HepG2 (cell line): ENCODE results near the gene FAM110A. TPM values are rescaled to one million over a fixed set of nuclear protein-coding genes. Genes with fewer than 3 reads are reported as not detected.

Experiments used
- IRX3 ChIP-seq: sonication (generic); formaldehyde crosslinking; IDR thresholded peaks from 2 replicates; pipeline ENCODE4 v1.8.1; 2023; ENCODE audit warnings: mild to moderate bottlenecking, low read depth, missing genetic modification reagents, borderline replicate concordance
- MTF2 ChIP-seq: sonication (generic); formaldehyde crosslinking; IDR thresholded peaks from 2 replicates; pipeline ENCODE4 v1.5.0; 2020; ENCODE audit warnings: missing genetic modification reagents, borderline replicate concordance
- NR2F2 ChIP-seq: IDR thresholded peaks from 2 replicates; pipeline ENCODE4 v1.6.1; 2012; ENCODE audit warnings: low read depth, inconsistent platforms, borderline replicate concordance
- ZNF3 ChIP-seq: IDR thresholded peaks from 2 replicates; pipeline ENCODE4 v1.7.0; 2017; ENCODE audit warnings: inconsistent platforms
- ZNF550 ChIP-seq: sonication (generic); formaldehyde crosslinking; IDR thresholded peaks from 2 replicates; pipeline ENCODE4 v1.4.0; 2020; ENCODE audit warnings: mild to moderate bottlenecking, missing genetic modification reagents, borderline replicate concordance
- ZNF672 ChIP-seq: sonication (generic); formaldehyde crosslinking; IDR thresholded peaks from 2 replicates; pipeline ENCODE4 v1.8.1; 2022; ENCODE audit warnings: missing genetic modification reagents
- polyA plus RNA-seq, 8 experiments: library from polyadenylated mRNA; depleted of rRNA in 3 of 8; stranded (reverse) in 7 of 8; unstranded in 1 of 8; fragments of >200 nt; fragmentation: Illumina TruSeq in 4 of 8; extraction: Trizol in 4 of 8; gene quantifications; 2 replicates each; pipeline versions ENCODE4 v1.2.1 to v1.2.3, GENCODE V29; 2011 to 2016; ENCODE audit warnings: low read depth in 4 of 8, missing spikeins in 1 of 8, mixed read lengths in 1 of 8; ENCODE audit not compliant: insufficient read depth in 1 of 8
- total RNA-seq, 5 experiments: library from RNA; depleted of rRNA; stranded (reverse); fragments of >200 nt; fragmentation: Illumina TruSeq; extraction: Trizol; gene quantifications; 2 replicates each; pipeline ENCODE4 v1.2.3, GENCODE V29; 2016; ENCODE audit warnings: low read depth in 1 of 5
- TF ChIP-seq, protein P1 (sequence below): sonication (generic); formaldehyde crosslinking; IDR thresholded peaks from 2 replicates; pipeline ENCODE4 v1.4.0; 2020; ENCODE audit warnings: mild to moderate bottlenecking, missing genetic modification reagents, borderline replicate concordance
- TF ChIP-seq, protein P2 (sequence below): IDR thresholded peaks from 2 replicates; pipeline ENCODE4 v1.6.1; 2016; ENCODE audit warnings: missing genetic modification reagents, missing compliant biosample characterization
- TF ChIP-seq, protein P3 (sequence below): sonication (generic); formaldehyde crosslinking; IDR thresholded peaks from 2 replicates; pipeline ENCODE4 v1.9.0; 2021; ENCODE audit warnings: mild to moderate bottlenecking, missing genetic modification reagents
- TF ChIP-seq, protein P4 (sequence below): sonication (generic); formaldehyde crosslinking; IDR thresholded peaks from 2 replicates; pipeline ENCODE4 v1.4.0; 2020; ENCODE audit warnings: mild to moderate bottlenecking, missing genetic modification reagents
- TF ChIP-seq, protein P5 (sequence below): sonication (generic); formaldehyde crosslinking; IDR thresholded peaks from 2 replicates; pipeline ENCODE4 v1.4.0; 2020; ENCODE audit warnings: mild to moderate bottlenecking, low read depth, missing genetic modification reagents
- TF ChIP-seq, protein P6 (sequence below): sonication (generic); formaldehyde crosslinking; IDR thresholded peaks from 2 replicates; pipeline ENCODE4 v1.5.0; 2020; ENCODE audit warnings: missing genetic modification reagents

FAM110A gene
- total and polyA plus RNA-seq, 2 of the 13 experiments (the other 11 are each of a cell fraction or from before 2014, with no cell fraction given): 1.9 TPM

DNA sequence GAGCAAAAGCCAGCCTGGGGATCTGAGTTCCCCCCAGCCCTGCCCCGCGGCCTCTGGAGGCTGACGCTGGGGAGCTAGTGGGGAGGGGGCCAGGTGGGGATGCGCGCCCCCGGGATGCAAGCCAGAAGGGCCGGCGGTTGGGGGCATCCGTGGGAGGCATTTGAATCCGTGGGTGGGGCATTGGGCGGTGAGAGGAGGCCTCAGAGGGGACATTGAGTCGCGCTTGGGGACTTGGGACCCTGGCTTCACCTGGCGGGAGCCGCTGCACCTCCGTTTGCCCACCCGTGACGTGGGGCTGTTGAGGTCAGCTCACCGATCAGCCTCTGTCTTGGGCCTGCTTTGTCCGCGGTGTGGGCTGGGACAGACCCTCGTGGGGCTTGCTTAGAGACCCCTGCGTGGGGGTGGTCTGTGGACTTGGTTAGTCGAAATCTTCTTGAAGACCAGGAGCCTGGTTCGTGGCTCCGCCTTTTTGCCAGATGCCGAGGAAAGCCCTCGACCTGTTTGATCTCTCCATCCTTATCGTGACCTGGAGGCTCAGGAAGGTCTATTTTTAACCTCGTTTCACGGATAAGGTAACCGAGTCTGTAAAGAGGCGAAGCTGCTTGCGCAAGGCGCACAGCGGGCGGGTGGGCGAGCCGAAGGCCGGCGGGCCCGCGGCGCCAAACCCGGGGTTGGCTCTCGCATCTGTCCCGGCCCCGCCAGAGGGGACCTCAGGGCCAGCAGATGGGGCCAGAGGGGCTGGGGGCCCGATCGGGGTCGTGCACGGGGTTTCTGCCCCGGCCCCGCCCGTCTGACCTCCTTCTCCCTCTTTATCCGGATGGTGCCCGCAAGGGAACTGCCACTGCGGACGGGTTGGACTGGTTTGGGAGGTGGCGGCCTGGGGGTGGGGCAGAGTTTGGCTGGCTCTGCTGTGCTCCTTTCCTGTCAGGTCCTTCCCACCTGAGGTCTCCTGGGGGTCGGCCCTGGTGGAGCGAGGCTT lies 8.3 kb downstream of the FAM110A start (continued):
- TF ChIP-seq, protein P1, sequence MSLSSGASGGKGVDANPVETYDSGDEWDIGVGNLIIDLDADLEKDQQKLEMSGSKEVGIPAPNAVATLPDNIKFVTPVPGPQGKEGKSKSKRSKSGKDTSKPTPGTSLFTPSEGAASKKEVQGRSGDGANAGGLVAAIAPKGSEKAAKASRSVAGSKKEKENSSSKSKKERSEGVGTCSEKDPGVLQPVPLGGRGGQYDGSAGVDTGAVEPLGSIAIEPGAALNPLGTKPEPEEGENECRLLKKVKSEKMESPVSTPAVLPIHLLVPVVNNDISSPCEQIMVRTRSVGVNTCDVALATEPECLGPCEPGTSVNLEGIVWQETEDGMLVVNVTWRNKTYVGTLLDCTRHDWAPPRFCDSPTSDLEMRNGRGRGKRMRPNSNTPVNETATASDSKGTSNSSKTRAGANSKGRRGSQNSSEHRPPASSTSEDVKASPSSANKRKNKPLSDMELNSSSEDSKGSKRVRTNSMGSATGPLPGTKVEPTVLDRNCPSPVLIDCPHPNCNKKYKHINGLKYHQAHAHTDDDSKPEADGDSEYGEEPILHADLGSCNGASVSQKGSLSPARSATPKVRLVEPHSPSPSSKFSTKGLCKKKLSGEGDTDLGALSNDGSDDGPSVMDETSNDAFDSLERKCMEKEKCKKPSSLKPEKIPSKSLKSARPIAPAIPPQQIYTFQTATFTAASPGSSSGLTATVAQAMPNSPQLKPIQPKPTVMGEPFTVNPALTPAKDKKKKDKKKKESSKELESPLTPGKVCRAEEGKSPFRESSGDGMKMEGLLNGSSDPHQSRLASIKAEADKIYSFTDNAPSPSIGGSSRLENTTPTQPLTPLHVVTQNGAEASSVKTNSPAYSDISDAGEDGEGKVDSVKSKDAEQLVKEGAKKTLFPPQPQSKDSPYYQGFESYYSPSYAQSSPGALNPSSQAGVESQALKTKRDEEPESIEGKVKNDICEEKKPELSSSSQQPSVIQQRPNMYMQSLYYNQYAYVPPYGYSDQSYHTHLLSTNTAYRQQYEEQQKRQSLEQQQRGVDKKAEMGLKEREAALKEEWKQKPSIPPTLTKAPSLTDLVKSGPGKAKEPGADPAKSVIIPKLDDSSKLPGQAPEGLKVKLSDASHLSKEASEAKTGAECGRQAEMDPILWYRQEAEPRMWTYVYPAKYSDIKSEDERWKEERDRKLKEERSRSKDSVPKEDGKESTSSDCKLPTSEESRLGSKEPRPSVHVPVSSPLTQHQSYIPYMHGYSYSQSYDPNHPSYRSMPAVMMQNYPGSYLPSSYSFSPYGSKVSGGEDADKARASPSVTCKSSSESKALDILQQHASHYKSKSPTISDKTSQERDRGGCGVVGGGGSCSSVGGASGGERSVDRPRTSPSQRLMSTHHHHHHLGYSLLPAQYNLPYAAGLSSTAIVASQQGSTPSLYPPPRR (CRISPR knock-in tag): no peak
- TF ChIP-seq MTF2 (CRISPR knock-in tag) (0 out of 2 replicates have a peak, but pooled peaks have one; percentile 32), ZNF672 (CRISPR knock-in tag) (no peak), NR2F2 (no peak), IRX3 (CRISPR knock-in tag) (no peak), ZNF550 (no peak), ZNF3 (CRISPR knock-in tag) (no peak)
- TF ChIP-seq, protein P2, sequence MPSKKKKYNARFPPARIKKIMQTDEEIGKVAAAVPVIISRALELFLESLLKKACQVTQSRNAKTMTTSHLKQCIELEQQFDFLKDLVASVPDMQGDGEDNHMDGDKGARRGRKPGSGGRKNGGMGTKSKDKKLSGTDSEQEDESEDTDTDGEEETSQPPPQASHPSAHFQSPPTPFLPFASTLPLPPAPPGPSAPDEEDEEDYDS (CRISPR knock-in tag): no peak
- TF ChIP-seq, protein P3, sequence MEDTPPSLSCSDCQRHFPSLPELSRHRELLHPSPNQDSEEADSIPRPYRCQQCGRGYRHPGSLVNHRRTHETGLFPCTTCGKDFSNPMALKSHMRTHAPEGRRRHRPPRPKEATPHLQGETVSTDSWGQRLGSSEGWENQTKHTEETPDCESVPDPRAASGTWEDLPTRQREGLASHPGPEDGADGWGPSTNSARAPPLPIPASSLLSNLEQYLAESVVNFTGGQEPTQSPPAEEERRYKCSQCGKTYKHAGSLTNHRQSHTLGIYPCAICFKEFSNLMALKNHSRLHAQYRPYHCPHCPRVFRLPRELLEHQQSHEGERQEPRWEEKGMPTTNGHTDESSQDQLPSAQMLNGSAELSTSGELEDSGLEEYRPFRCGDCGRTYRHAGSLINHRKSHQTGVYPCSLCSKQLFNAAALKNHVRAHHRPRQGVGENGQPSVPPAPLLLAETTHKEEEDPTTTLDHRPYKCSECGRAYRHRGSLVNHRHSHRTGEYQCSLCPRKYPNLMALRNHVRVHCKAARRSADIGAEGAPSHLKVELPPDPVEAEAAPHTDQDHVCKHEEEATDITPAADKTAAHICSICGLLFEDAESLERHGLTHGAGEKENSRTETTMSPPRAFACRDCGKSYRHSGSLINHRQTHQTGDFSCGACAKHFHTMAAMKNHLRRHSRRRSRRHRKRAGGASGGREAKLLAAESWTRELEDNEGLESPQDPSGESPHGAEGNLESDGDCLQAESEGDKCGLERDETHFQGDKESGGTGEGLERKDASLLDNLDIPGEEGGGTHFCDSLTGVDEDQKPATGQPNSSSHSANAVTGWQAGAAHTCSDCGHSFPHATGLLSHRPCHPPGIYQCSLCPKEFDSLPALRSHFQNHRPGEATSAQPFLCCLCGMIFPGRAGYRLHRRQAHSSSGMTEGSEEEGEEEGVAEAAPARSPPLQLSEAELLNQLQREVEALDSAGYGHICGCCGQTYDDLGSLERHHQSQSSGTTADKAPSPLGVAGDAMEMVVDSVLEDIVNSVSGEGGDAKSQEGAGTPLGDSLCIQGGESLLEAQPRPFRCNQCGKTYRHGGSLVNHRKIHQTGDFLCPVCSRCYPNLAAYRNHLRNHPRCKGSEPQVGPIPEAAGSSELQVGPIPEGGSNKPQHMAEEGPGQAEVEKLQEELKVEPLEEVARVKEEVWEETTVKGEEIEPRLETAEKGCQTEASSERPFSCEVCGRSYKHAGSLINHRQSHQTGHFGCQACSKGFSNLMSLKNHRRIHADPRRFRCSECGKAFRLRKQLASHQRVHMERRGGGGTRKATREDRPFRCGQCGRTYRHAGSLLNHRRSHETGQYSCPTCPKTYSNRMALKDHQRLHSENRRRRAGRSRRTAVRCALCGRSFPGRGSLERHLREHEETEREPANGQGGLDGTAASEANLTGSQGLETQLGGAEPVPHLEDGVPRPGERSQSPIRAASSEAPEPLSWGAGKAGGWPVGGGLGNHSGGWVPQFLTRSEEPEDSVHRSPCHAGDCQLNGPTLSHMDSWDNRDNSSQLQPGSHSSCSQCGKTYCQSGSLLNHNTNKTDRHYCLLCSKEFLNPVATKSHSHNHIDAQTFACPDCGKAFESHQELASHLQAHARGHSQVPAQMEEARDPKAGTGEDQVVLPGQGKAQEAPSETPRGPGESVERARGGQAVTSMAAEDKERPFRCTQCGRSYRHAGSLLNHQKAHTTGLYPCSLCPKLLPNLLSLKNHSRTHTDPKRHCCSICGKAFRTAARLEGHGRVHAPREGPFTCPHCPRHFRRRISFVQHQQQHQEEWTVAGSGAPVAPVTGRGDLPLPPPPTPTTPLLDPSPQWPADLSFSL (CRISPR knock-in tag): no peak
- TF ChIP-seq, protein P4, sequence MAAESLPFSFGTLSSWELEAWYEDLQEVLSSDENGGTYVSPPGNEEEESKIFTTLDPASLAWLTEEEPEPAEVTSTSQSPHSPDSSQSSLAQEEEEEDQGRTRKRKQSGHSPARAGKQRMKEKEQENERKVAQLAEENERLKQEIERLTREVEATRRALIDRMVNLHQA (CRISPR knock-in tag): no peak
- TF ChIP-seq, protein P5, sequence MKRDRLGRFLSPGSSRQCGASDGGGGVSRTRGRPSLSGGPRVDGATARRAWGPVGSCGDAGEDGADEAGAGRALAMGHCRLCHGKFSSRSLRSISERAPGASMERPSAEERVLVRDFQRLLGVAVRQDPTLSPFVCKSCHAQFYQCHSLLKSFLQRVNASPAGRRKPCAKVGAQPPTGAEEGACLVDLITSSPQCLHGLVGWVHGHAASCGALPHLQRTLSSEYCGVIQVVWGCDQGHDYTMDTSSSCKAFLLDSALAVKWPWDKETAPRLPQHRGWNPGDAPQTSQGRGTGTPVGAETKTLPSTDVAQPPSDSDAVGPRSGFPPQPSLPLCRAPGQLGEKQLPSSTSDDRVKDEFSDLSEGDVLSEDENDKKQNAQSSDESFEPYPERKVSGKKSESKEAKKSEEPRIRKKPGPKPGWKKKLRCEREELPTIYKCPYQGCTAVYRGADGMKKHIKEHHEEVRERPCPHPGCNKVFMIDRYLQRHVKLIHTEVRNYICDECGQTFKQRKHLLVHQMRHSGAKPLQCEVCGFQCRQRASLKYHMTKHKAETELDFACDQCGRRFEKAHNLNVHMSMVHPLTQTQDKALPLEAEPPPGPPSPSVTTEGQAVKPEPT (CRISPR knock-in tag): no peak
- TF ChIP-seq, protein P6, sequence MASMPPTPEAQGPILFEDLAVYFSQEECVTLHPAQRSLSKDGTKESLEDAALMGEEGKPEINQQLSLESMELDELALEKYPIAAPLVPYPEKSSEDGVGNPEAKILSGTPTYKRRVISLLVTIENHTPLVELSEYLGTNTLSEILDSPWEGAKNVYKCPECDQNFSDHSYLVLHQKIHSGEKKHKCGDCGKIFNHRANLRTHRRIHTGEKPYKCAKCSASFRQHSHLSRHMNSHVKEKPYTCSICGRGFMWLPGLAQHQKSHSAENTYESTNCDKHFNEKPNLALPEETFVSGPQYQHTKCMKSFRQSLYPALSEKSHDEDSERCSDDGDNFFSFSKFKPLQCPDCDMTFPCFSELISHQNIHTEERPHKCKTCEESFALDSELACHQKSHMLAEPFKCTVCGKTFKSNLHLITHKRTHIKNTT (CRISPR knock-in tag): no peak
